NB4 (cell line): Measurements from ENCODE around the gene SSTR4.
A peak's percentile ranks its signal among the peaks of the same experiment; 100 is the strongest.

ENCODE experiments used
- DNase-seq: peaks from one replicate; pipeline ENCODE4 v3.0.0; 2010; ENCODE audit warnings: low read depth
- H3K4me3 ChIP-seq: one replicate; pipeline ENCODE4 v1.5.1; 2011; ENCODE audit warnings: mild to moderate bottlenecking, low read depth, low read length, moderate library complexity
- CTCF ChIP-seq: IDR thresholded peaks from one replicate; pipeline ENCODE4 v1.5.1; 2012; ENCODE audit warnings: low read depth, low read length
- MYC ChIP-seq: IDR thresholded peaks from 2 replicates; pipeline ENCODE4 v1.6.1; 2011; ENCODE audit warnings: low read depth, low read length
- POLR2A ChIP-seq: IDR thresholded peaks from 2 replicates; pipeline ENCODE4 v1.6.1; 2011; ENCODE audit warnings: mild to moderate bottlenecking; ENCODE audit not compliant: insufficient read length; ENCODE audit errors: extremely low read depth
- TF ChIP-seq, protein P1 (sequence below): IDR thresholded peaks from 2 replicates; pipeline ENCODE4 v1.6.1; 2011; ENCODE audit warnings: low read depth, low read length

The SSTR4 gene

GRCh38 chr20:23079016-23079351, 43.9 kb downstream of the SSTR4 start:
- TF ChIP-seq MYC = no peak
- peak; percentile 41 for TF ChIP-seq CTCF
- TF ChIP-seq, protein P1, sequence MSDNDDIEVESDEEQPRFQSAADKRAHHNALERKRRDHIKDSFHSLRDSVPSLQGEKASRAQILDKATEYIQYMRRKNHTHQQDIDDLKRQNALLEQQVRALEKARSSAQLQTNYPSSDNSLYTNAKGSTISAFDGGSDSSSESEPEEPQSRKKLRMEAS = no peak
- no peak overlapping the region for H3K4me3 ChIP-seq
- no peak for DNase-seq

DNA sequence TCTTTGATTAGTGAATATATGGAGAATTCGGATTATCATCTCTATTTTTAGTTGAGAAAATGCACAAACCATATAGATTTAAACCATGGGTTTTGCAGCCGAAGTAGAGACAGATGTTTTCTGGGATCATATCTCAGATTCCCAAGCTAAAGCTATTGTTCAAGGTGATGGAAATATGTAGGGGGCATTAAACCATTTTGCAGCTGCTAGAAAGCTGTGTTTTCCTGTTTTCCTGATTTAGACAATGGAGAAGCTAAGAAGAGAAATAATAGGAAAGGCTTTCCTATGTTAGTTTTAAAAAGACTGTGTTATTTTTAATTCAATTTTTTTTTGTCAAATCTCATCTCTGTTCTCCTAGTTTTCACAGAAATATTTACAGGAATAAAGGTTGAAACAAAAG, 44.8 kb downstream of the SSTR4 start:
- no peak overlapping the region for H3K4me3 ChIP-seq
- no peak for DNase-seq
- TF ChIP-seq, protein P1 = no peak
- TF ChIP-seq MYC = no peak
- TF ChIP-seq POLR2A = no peak
- no peak for TF ChIP-seq CTCF

DNA sequence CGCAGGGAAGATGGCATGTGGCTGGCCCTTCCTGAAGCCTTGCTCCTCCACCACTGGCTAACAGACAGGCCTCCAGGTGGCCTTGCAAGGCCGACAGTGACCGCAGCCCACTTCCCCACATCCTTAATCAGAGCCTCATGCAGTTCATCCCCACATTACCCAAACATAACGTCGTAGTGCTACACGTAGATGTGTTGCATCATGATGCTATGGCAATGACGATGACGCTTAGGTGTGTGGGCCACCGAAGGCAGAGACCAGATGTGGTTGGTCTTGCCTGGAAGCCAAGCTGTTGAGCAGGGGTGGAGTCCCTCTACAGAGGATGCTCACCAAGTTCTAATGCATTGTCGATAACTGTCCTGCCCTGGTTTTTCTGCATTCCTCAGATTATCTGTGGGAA, 45.4 kb downstream of the SSTR4 start:
- TF ChIP-seq POLR2A = no peak
- TF ChIP-seq MYC = no peak
- TF ChIP-seq, protein P1 = no peak
- no peak for TF ChIP-seq CTCF
- no peak overlapping the region for H3K4me3 ChIP-seq
- DNase-seq = peak; percentile 65

- TF ChIP-seq POLR2A (no peak), CTCF (no peak)
- H3K4me3 ChIP-seq = no peak overlapping the region
- peak; percentile 59 for DNase-seq
Observed at GRCh38 chr20:23081263-23081819, 46.2 kb downstream of the SSTR4 start.

- TF ChIP-seq POLR2A (no peak), CTCF (no peak), MYC (no peak)
- TF ChIP-seq, protein P1 = no peak
- H3K4me3 ChIP-seq = peak overlapping the region; percentile 39
- DNase-seq = peak; percentile 39
Observed at GRCh38 chr20:23082846-23083552, 47.9 kb downstream of the SSTR4 start.

GRCh38 chr20:23083553-23084220, 48.6 kb downstream of the SSTR4 start:
- no peak for DNase-seq
- TF ChIP-seq POLR2A (no peak), CTCF (no peak)
- TF ChIP-seq, protein P1 = no peak
- H3K4me3 ChIP-seq = peak overlapping the region; percentile 39
